ENCODE data around the gene UBE4B.

The UBE4B gene

GRCh38 chr1:10132316-10132715 is 99.6 kb downstream of the UBE4B start:
- Histone ChIP-seq H3K9me3 (ENCODE audit: insufficient read depth, low read depth, low read length) (no peaks in the 10 kb centered on the region), H3K79me1 (ENCODE audit: low read length) (no peaks in the 10 kb centered on the region), H3K4me1 (ENCODE audit: control insufficient read depth in 1 of 2, insufficient read depth in 2 of 2, low read length in 2 of 2) (no peaks in the 10 kb centered on the region), H4K8ac (ENCODE audit: low read depth, low read length) (no peak overlapping the region), H4K12ac (ENCODE audit: low read depth, low read length) (no peak overlapping the region), H3K79me2 (ENCODE audit: control insufficient read depth, insufficient read depth, low read length, poor library complexity) (no peaks in the 10 kb centered on the region), H3K9ac (ENCODE audit: low read length) (no peak overlapping the region), H4K91ac (ENCODE audit: low read depth, low read length) (no peak overlapping the region), H2BK5ac (ENCODE audit: low read depth, low read length, poor library complexity) (no peak overlapping the region), H2BK120ac (ENCODE audit: insufficient read depth, low read length, poor library complexity) (no peak overlapping the region), H3K4me3 (ENCODE audit: low read depth, low read length) (no peak overlapping the region), H2BK12ac (ENCODE audit: low read length) (no peak overlapping the region), H3K4ac (ENCODE audit: low read depth, low read length) (no peak overlapping the region), H3K23ac (ENCODE audit: low read length) (no peak overlapping the region), H3K18ac (ENCODE audit: low read length) (no peak overlapping the region), H3K27me3 (ENCODE audit: insufficient read depth, low read length) (no peaks in the 10 kb centered on the region), H3K36me3 (ENCODE audit: control insufficient read depth in 1 of 2, insufficient read depth in 2 of 2, low read length in 2 of 2) (peaks cover 34 to 44% of the 10 kb centered on the region in 2 experiments), H3K4me2 (ENCODE audit: low read length) (no peak overlapping the region), H2AFZ (ENCODE audit: insufficient read depth, low read length, poor library complexity) (no peak overlapping the region), H3K27ac (ENCODE audit: low read depth, low read length) (no peak overlapping the region), H3K14ac (ENCODE audit: low read length) (no peak overlapping the region), H2AK5ac (ENCODE audit: low read length) (no peak overlapping the region)
- no CpG with 5 or more reads among the region's 6 CpGs for WGBS (ENCODE audit: extremely low coverage, insufficient coverage, insufficient read length)
- DNase-seq: no peak

GRCh38 chr1:10132852-10133251 is 100.1 kb downstream of the UBE4B start:
- Histone ChIP-seq H2BK12ac (ENCODE audit: low read length) (no peak overlapping the region), H3K9ac (ENCODE audit: low read length) (no peak overlapping the region)
- WGBS (ENCODE audit: extremely low coverage, insufficient coverage, insufficient read length): no CpG with 5 or more reads among the region's 10 CpGs

GRCh38 chr1:10140981-10141380 is 108.2 kb downstream of the UBE4B start:
- no peak for DNase-seq
- Histone ChIP-seq H3K4me1 (ENCODE audit: control insufficient read depth in 1 of 2, insufficient read depth in 2 of 2, low read length in 2 of 2) (no peaks in the 10 kb centered on the region), H3K4me3 (ENCODE audit: low read depth, low read length) (no peak overlapping the region), H4K8ac (ENCODE audit: low read depth, low read length) (no peak overlapping the region), H3K14ac (ENCODE audit: low read length) (no peak overlapping the region), H2AK5ac (ENCODE audit: low read length) (no peak overlapping the region), H4K12ac (ENCODE audit: low read depth, low read length) (no peak overlapping the region), H3K9me3 (ENCODE audit: insufficient read depth, low read depth, low read length) (no peaks in the 10 kb centered on the region), H3K18ac (ENCODE audit: low read length) (no peak overlapping the region), H2BK120ac (ENCODE audit: insufficient read depth, low read length, poor library complexity) (no peak overlapping the region), H3K36me3 (ENCODE audit: control insufficient read depth in 1 of 2, insufficient read depth in 2 of 2, low read length in 2 of 2) (peaks cover 11 to 12% of the 10 kb centered on the region in 2 experiments), H3K4me2 (ENCODE audit: low read length) (no peak overlapping the region), H3K79me1 (ENCODE audit: low read length) (no peaks in the 10 kb centered on the region), H2BK5ac (ENCODE audit: low read depth, low read length, poor library complexity) (no peak overlapping the region), H3K9ac (ENCODE audit: low read length) (no peak overlapping the region), H2BK12ac (ENCODE audit: low read length) (no peak overlapping the region), H2AFZ (ENCODE audit: insufficient read depth, low read length, poor library complexity) (no peak overlapping the region), H3K23ac (ENCODE audit: low read length) (no peak overlapping the region), H3K4ac (ENCODE audit: low read depth, low read length) (no peak overlapping the region), H4K91ac (ENCODE audit: low read depth, low read length) (no peak overlapping the region), H3K79me2 (ENCODE audit: control insufficient read depth, insufficient read depth, low read length, poor library complexity) (no peaks in the 10 kb centered on the region), H3K27ac (ENCODE audit: low read depth, low read length) (no peak overlapping the region), H3K27me3 (ENCODE audit: insufficient read depth, low read length) (no peaks in the 10 kb centered on the region)
- no CpG with 5 or more reads among the region's 3 CpGs for WGBS (ENCODE audit: extremely low coverage, insufficient coverage, insufficient read length)

More at GRCh38 chr1:10132852-10133251, 100.1 kb downstream of the UBE4B start:
- no peak overlapping the region for H4K91ac ChIP-seq (ENCODE audit: low read depth, low read length)
- H2AFZ ChIP-seq (ENCODE audit: insufficient read depth, low read length, poor library complexity): no peak overlapping the region
- DNase-seq: no peak
- peaks cover 34 to 44% of the 10 kb centered on the region in 2 experiments for H3K36me3 ChIP-seq (ENCODE audit: control insufficient read depth in 1 of 2, insufficient read depth in 2 of 2, low read length in 2 of 2)
- H3K79me2 ChIP-seq (ENCODE audit: control insufficient read depth, insufficient read depth, low read length, poor library complexity): no peaks in the 10 kb centered on the region
- no peak overlapping the region for H4K12ac ChIP-seq (ENCODE audit: low read depth, low read length)
- no peak overlapping the region for H3K4me3 ChIP-seq (ENCODE audit: low read depth, low read length)
- H3K14ac ChIP-seq (ENCODE audit: low read length): no peak overlapping the region
- H3K27me3 ChIP-seq (ENCODE audit: insufficient read depth, low read length): no peaks in the 10 kb centered on the region
- no peaks in the 10 kb centered on the region for H3K79me1 ChIP-seq (ENCODE audit: low read length)
- no peak overlapping the region for H4K8ac ChIP-seq (ENCODE audit: low read depth, low read length)
- H3K18ac ChIP-seq (ENCODE audit: low read length): no peak overlapping the region
- no peak overlapping the region for H3K4ac ChIP-seq (ENCODE audit: low read depth, low read length)
- H2AK5ac ChIP-seq (ENCODE audit: low read length): no peak overlapping the region
- H2BK120ac ChIP-seq (ENCODE audit: insufficient read depth, low read length, poor library complexity): no peak overlapping the region
- H3K27ac ChIP-seq (ENCODE audit: low read depth, low read length): no peak overlapping the region
- no peaks in the 10 kb centered on the region for H3K9me3 ChIP-seq (ENCODE audit: insufficient read depth, low read depth, low read length)
- H3K4me1 ChIP-seq (ENCODE audit: control insufficient read depth in 1 of 2, insufficient read depth in 2 of 2, low read length in 2 of 2): no peaks in the 10 kb centered on the region
- H3K4me2 ChIP-seq (ENCODE audit: low read length): no peak overlapping the region
- no peak overlapping the region for H3K23ac ChIP-seq (ENCODE audit: low read length)
- no peak overlapping the region for H2BK5ac ChIP-seq (ENCODE audit: low read depth, low read length, poor library complexity)

DNA sequence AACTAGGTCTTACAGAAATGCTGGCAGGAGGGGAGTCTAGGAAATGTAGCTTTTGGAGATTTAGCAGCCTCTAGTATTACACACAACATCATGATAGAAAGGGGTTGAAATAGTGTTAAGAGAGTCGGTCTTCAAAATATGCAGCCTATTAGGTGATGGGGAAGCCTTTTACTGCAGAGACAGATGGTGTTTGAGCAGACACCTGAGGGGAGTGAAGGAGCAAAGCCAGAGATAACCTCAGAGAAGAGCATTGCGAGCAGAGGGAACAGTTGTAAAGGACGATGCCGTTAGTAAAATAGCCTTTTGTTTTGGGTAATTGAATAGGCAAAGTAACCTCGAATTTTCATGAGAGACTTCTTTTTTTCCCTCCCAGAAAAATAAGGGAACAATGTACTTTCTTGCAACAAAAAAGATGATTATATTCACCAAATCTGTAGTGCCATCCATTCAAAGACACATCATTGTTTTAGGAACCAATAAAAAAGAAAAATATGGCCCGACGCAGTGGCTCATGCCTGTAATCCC is 111.3 kb downstream of the UBE4B start:
- H3K14ac ChIP-seq (ENCODE audit: low read length): no peak overlapping the region
- no peaks in the 10 kb centered on the region for H3K79me2 ChIP-seq (ENCODE audit: control insufficient read depth, insufficient read depth, low read length, poor library complexity)
- H2BK120ac ChIP-seq (ENCODE audit: insufficient read depth, low read length, poor library complexity): no peak overlapping the region
- no peaks in the 10 kb centered on the region for H3K27me3 ChIP-seq (ENCODE audit: insufficient read depth, low read length)
- peaks cover 5 to 6% of the 10 kb centered on the region in 2 experiments for H3K36me3 ChIP-seq (ENCODE audit: control insufficient read depth in 1 of 2, insufficient read depth in 2 of 2, low read length in 2 of 2)
- no peaks in the 10 kb centered on the region for H3K79me1 ChIP-seq (ENCODE audit: low read length)
- no peak overlapping the region for H3K23ac ChIP-seq (ENCODE audit: low read length)
- peaks cover 2% of the 10 kb centered on the region in 2 experiments for H3K4me1 ChIP-seq (ENCODE audit: control insufficient read depth in 1 of 2, insufficient read depth in 2 of 2, low read length in 2 of 2)
- H2AK5ac ChIP-seq (ENCODE audit: low read length): no peak overlapping the region
- WGBS (ENCODE audit: extremely low coverage, insufficient coverage, insufficient read length): no CpG with 5 or more reads among the region's 7 CpGs
- no peak overlapping the region for H2AFZ ChIP-seq (ENCODE audit: insufficient read depth, low read length, poor library complexity)
- H3K9me3 ChIP-seq (ENCODE audit: insufficient read depth, low read depth, low read length): no peaks in the 10 kb centered on the region
- H3K27ac ChIP-seq (ENCODE audit: low read depth, low read length): no peak overlapping the region
- no peak overlapping the region for H4K12ac ChIP-seq (ENCODE audit: low read depth, low read length)
- no peak for DNase-seq
- H2BK12ac ChIP-seq (ENCODE audit: low read length): no peak overlapping the region
- H3K18ac ChIP-seq (ENCODE audit: low read length): no peak overlapping the region
- H4K8ac ChIP-seq (ENCODE audit: low read depth, low read length): no peak overlapping the region
- H2BK5ac ChIP-seq (ENCODE audit: low read depth, low read length, poor library complexity): no peak overlapping the region
- no peak overlapping the region for H3K4me2 ChIP-seq (ENCODE audit: low read length)
- H3K4ac ChIP-seq (ENCODE audit: low read depth, low read length): no peak overlapping the region
- no peak overlapping the region for H4K91ac ChIP-seq (ENCODE audit: low read depth, low read length)
- H3K9ac ChIP-seq (ENCODE audit: low read length): no peak overlapping the region
- no peak overlapping the region for H3K4me3 ChIP-seq (ENCODE audit: low read depth, low read length)
